HTR-8/SVneo (cell line): ENCODE measurements around the gene HOXA11.

ENCODE experiments used
- DNase-seq: peaks from one replicate; pipeline ENCODE4 v3.0.0; 2011; ENCODE audit warnings: low spot score, mixed read lengths; ENCODE audit not compliant: insufficient read length
- FAIRE-seq: peaks from 2 replicates; lab custom pipeline; 2011; peaks lifted over from hg19 to GRCh38; lab: Jason Lieb, UNC

Gene HOXA11

DNA sequence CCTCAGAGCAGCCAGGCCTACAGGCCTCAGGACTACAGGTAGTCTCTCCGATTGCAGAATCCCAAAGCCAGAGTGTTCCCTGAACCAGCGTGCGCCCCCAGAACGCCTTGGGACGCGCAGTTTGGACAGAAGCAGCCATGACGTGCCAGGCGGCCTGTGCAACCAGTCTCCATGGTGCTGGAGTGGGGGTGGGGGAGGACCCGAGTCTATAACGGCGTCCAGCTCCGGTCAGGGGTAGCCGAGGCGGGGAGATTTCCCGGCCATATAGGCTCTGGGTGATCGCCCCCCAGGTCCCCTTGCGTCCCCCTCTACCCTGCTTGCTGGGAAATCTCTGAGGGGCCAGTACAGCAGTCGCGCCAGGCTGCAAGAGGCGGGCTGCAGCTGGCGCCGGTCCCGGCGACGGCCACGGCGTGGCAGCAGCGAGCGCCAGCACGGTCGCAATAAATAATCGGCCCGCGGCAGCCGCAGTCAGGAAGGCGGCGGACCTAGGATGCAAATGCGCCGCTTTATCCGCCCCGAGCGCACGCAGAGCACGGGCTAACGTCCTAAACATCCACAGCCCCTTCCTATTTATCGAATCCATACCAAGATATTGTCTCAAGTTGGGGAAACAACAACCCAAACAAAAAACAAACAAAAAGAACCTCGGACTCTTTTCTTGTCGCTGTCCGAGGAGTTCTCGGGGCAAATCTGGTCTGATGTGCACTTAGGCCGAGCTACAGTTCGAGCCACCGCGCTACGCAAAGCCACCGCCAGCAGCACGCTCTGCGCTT, 34.3 kb downstream of the HOXA11 start:
- peak; percentile 86 for FAIRE-seq
- DNase-seq = no peak

DNA sequence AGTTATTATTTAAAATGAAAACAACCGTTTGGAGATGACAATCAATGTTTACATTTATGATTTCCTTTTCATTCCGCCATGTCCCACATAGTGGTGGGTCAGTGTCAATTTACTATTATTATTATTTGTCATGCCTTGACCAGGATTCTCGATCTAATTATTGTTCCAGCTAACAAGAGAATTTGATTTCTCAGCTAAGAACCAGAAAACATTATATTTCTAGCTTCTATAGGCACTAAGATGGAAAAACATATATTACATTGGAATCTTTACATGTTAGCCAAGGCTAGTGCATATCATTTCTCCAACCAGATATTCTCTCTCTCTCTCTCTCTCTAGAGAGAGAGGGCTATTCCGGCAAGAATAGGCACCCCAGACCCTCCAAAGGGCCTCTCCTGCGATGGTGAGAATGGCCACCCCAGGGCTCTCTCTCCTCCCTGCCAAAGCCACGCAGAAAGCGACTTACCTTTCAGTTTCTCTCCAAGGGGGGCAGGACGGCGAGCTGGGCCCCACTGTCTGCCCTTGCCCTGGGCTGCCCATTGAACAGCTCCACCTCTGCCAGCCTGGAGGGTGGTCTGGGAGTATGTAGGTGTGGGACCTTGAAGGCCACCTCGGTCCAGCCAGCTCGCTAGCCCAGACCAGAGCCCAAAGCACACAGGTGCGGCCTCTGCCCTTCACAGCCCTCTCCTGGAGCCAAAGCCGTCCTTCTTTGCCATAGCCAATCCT, 35.0 kb downstream of the HOXA11 start:
- FAIRE-seq (no peak), DNase-seq (no peak)

DNA sequence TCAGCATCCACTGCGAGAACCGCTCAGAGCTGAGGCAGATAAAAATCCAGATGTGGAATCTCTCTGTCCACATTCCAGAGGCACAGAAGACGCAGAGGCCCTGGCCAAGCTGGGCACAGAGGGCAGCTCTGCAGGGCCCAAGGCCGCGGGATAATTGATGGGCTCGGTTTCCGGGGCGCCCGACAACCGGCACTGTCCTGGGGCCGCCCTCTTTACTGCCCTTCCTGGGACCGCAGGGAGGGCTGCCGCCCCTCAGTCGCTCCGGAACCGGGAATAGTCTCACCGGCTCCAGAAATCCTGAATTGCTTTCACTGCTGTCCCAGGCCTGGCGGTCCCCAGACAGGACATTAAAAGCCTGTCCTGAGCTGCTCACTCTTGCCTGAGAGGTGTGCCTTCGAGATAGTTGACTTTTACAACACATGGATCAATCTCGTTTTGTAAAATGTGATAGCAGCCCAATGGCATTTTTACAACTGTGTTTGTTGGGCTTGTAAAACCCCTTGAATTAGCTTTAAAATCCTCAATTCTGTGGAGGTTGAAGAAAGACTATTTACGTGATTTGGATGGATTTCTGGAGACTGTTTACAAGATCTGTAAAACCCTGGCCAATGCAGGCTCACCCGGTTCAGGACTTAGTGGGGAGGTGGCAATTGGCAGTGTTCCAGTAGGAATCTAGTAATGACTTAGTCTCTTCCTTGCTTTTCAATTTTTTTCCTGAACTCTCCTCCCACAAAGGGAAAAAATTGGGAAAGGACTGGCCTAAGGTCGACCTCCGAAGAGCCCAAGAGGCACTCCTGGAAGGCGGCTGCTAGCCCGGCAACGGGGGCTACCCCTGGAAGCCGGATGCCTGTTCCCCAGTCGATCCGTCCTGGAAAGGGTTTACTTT, 36.0 kb downstream of the HOXA11 start:
- FAIRE-seq (no peak), DNase-seq (no peak)

DNA sequence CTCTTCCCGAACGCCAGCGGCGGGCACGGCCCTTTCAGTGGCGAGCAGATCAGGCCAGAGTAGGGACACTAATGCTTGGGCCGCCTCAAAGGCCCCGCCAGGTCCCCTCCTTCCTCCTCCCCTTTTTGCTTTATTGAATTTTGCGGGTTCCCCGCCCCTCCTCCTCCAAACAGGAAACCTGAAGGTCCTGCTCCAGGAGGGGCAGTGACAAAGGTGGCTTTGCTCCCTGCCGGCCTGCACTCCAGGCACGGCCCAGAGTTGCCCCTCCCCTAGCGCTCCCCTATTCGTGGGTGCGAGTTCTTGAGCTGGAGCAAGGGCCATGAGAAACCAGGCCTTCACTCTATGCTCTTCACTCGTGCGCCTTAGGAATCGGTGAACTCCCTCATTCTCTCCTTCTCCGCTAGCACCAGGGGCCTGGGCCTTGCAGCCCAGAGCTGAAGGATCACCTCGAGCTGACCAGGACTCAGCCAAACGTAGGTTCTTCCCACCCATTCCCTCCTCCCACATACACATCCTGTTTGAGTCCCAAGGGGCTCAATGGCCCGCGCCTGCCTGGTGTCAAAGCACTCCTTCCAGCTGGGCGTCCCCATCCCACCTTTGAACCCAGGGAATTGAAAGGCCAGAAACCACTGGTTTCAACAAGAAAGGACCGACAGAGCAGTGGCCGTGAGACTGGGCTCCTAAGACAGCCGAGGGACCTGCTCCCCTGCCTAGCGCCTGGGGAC, 36.8 kb downstream of the HOXA11 start:
- no peak for DNase-seq
- peak; percentile 42 for FAIRE-seq

DNA sequence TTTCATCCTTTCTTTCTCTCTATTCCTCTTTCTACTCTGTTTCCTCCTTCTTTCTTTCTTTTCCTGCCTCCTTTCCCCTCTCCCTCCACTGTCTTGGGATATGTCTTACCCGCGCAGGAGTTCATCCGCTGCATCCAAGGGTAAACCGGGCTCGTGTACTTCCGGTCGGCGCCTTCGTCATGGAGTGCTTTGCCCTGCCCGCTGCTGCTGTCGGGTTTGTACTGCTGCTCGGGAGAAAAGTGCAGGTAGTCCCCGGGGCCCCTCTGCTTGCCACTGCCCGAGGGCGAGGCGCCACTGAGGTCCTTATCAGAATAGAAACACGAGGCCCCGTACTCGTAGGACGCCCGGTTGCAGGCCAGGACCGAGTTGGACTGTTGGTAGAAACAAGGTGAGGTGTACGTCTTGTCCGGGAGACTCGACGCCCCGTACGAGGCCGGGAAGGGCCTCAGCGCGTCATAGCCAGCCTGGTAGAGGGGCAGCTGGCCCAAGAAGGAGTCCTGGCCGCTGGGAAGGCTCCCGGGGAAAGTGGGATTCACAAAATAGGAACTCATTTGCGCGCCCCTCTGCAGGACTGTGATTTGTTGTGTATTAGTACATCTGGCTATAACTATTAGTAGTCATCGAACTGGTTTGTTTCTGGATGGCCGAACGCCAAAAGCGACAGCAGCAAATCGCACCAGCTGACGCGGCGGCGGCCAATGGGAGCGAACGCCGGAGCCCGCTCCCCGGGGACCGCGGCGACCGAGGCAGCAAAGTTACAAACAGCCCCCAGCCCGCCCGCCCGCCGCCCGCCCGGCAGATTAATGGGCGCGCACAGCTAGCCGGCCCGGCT, 37.6 kb downstream of the HOXA11 start, which contains the start of gene HOXA6:
Gene HOXA6 (minus strand): TSS at position 576 of the 832 bp plus-strand sequence. CDS start 25 bp downstream, at position 551.
- no peak for FAIRE-seq
- no peak for DNase-seq

DNA sequence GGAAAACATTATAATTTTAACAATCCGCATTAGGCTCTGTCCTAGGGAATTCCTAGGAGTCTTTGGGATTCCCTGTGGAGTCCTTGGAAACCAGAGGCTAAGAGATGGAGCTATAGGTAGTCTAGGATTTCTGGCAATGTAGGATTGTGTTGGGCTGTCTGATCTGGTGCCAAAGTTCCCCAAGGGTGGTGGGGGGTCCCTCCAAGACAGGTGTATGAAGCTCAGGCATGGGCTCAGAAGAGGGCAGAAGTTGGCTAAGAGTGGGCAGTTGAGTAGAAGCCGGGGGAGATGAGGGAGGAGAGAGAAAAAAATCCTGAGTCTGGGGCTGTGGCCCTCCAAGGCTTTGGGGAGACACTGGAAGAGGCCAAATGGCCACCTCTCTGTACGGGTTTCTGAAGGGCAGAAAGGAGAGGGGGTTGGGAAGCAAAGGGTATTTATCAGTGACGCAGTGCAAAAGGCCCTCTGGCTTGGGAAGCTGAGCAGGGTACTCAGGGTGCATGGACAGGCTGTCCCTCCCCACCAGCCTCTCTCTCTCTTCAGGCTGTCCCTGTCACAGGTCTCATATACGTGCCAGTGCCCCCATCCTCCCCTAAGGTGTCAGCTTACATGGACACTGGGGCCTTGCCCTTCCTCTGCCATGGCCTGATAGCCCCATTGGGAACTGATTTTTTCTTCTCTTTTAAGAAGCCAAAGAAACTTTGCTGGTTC, 38.4 kb downstream of the HOXA11 start:
- no peak for DNase-seq
- FAIRE-seq = no peak

DNA sequence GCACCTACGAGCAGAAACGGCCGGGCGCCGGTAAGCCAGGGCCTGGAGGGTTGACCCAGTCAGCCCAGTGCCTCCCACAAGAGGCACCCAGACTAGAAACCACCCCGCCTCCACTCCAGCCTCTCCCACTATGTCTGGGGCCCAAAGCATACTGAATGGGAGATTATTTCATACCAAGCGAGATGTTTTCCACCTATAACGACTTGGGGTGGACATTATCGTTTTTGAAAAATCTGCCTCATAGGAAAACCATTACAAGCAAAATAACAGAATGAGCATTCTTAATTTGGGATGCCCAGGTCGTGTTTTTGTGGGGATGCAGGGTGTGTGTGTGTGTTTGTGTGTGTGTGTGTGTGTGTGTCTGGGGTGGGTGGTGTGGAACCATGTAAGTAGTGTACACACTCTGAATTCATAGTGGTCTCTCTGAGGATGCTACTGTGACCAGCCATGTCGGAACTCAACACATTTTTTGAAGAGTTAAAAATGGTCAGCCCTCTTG, 39.1 kb downstream of the HOXA11 start:
- FAIRE-seq = no peak
- DNase-seq = no peak

DNA sequence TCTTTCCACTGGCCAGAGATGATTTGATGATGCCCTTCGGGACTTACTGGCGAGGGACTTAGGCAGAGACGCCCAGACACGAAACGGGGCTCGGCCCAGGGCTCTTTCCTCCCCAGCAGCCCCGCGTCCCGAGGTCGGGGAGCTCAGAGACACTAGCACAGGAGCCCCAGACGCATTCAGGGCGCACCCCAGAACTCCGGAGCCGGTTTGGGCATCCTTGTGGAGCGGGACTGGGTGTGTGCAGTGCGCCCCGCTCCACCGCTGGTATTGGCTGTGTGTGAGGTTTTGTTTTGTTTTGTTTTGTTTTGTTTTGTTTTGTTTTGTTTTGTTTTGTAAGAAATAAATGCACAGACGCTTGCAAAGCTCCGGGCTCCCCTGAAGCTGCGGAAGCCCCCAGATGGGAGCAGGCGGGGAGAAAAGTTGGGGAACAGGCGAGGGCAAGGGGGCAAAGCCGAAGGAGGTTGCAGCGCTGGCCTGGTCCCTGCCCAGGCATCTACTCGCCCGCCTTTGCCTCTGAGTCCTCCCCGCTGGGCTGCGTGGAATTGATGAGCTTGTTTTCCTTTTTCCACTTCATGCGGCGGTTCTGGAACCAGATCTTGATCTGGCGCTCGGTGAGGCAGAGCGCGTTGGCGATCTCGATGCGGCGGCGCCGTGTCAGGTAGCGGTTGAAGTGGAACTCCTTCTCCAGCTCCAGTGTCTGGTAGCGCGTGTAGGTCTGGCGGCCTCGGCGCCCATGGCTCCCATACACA, 39.7 kb downstream of the HOXA11 start:
- no peak for FAIRE-seq

DNA sequence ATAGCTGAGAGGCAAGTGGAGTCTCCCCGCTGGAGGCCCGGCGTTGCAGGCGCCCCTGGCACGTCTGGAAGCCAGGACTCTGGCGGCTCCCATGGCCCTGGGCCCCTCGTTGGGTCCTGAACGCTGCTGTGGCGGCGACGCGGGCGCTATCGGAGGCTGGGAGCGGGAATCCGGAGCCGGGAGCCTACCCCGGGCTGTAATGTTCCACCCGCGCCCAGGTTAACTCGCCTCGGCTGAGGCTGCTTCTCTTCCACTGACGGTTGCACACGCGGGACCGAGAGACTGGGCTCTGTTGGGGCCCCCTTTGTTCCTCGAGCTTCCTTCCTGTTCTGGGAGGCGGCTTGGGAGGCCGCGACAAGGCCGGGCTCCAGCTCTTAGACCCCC, 40.3 kb downstream of the HOXA11 start:
- FAIRE-seq (no peak), DNase-seq (no peak)

More for the DNA sequence above, 39.7 kb downstream of the HOXA11 start:
- no peak for DNase-seq

DNA sequence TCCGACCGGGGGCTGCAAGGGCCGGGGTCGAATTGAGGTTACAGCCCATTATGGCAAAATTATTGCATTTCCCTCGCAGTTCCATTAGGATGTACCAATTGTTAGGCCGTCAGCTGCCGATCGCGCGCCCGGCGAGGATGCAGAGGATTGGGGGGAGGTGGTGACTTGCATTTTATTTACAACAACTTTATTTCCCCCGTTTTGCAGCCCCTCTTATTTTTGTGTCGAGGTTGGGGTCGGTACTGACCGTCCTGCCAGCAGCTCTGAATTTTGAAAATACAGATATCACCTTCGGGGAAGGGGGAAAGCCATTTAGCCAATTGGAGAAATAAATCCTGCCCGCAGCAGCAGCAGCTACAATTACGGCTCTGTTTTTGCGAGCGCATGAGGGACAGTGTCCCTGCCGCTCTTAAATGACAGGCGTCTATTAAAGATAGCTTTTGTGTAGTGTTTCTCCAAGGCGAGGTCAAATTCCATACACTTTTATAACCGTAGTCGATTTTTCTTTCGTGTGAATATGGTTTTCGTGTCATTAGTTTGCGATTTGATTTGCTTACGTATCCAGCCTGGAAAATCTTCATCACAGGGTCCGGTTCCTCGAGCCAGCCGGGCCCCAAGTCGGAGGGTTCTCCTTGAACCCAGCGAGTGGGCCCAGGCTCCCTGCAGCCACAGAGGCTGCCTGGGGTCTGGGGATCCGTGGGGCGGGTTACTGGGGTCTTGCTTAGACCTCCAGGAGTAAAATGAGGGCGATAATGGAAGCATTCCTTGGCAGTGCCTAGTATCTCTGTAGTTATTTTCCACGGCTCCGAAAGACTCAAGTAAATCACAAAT, 40.9 kb downstream of the HOXA11 start:
- FAIRE-seq = no peak
- no peak for DNase-seq

DNA sequence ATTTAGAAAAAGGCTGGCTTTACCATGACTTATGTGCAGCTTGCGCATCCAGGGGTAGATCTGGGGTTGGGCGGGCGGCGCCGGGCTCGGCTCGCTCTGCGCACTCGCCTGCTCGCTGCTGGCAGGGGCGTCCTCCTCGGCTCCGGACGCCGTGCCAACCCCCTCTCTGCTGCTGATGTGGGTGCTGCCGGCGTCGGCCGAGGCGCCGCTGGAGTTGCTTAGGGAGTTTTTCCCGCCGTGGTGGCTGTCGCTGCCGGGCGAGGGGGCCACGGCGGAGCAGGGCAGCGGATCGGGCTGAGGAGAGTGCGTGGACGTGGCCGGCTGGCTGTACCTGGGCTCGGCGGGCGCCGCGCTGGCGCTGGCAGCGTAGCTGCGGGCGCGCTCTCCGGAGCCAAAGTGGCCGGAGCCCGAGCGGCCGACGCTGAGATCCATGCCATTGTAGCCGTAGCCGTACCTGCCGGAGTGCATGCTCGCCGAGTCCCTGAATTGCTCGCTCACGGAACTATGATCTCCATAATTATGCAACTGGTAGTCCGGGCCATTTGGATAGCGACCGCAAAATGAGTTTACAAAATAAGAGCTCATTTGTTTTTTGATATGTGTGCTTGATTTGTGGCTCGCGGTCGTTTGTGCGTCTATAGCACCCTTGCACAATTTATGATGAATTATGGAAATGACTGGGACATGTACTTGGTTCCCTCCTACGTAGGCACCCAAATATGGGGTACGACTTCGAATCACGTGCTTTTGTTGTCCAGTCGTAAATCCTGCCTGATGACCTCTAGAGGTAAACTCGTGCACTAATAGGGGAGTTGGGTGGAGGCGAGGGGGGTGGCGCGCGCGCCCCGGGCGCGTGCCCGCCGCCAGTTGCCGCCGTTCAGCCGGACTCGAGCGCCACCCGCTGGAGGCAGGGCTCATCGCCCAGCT, 41.7 kb downstream of the HOXA11 start, which contains the start of gene HOXA5:
Gene HOXA5 (minus strand): TSS at position 659 of the 927 bp plus-strand sequence. CDS start 74 bp downstream, at position 585.
- peak; percentile 94 for DNase-seq
- peak; percentile 95 for FAIRE-seq

DNA sequence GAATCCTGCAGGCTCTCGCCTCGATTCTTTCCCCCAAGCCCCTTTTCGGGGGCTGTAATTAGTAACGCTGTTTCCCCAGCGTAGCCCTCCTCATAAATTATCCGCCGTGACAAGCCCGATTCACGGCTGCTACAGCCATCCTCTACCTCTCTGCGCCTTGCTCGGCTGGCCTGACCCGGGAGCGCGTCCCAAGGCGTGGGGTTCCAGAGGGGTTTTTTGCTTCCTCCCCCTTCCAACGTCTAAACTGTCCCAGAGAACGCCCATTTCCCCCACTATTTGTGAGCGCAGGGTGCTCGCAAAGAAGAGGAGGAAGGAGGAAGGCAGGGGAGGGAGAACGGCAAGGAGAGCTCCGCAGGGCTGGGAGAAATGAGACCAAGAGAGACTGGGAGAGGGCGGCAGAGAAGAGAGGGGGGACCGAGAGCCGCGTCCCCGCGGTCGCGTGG, 42.4 kb downstream of the HOXA11 start:
- FAIRE-seq = no peak

DNA sequence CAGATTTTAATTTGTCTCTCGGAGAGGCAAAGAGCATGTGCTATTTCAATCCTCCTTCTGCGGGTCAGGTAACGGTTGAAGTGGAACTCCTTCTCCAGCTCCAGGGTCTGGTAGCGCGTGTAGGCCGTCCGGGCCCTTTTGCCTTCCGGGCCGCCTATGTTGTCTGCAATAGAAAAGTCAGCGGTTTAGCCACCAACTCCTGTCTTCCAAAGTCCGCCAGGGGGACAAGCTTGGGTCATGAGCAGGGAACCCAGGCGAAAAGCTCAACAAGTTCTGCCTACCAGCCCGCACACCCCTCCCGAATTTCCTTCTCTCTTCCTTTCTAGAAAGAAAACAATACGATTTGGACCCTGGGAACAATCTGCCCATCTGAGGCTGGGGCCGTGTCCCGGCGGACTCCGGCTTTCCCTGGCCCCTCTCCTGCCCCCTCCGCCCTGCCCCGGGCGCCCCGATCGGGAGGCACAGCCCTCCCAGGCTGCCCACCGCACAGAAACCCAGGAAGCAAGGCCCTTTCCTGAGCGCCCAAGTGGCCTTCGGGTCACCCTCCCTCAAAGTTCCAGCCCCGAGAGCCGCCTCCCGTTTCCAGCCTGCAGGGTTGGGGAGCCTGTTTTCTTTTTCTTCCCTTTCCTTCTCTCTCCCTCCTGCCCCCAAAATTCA, 43.0 kb downstream of the HOXA11 start:
- DNase-seq (no peak), FAIRE-seq (no peak)

More for the DNA sequence above, 42.4 kb downstream of the HOXA11 start:
- DNase-seq = no peak

DNA sequence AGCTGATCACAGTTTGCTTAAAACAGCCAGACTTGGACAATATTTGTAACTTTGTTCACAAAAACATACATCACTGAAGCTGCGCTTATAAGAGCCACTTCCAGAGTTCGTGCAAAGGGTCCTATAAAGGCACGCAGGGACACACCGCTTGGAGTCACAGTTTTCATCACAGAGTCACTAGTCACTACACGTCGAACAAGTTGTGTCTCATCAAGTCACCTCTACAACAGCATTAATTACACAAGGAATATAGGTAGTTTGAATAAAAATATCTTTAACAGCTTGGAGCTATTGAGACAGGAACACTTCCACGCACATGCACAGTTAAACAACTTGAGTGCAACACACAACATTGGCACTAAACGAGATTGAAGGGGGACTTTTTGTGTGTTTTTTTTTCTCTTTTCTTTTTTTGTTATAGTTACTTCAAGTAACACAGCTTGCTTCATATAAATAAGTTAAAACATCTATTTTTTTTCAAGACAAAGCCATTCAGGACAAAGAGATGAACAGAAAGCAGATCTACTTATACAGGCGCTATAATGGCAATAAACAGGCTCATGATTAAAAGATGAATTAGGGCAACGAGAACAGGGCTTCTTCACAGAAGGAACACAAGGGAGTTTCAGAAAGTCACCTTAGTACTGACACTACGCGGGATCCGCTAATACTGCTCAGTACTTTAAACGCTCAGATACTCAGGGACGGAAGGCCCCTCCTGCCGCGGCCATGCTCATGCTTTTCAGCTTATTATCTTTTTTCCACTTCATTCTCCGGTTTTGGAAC, 43.7 kb downstream of the HOXA11 start:
- DNase-seq (no peak), FAIRE-seq (no peak)
